ENCODE results near the gene GALNT9.
"Not testable (repeated sequence)": the region's sequence is repeated elsewhere in the genome, so short reads cannot be mapped to it uniquely, and the experiment has no call there.

GALNT9 gene

GRCh38 chr12:132279184-132279889 is 50.1 kb downstream of the GALNT9 start:
- DNase-seq (ENCODE audit: low read depth, low spot score), result no peak

DNA sequence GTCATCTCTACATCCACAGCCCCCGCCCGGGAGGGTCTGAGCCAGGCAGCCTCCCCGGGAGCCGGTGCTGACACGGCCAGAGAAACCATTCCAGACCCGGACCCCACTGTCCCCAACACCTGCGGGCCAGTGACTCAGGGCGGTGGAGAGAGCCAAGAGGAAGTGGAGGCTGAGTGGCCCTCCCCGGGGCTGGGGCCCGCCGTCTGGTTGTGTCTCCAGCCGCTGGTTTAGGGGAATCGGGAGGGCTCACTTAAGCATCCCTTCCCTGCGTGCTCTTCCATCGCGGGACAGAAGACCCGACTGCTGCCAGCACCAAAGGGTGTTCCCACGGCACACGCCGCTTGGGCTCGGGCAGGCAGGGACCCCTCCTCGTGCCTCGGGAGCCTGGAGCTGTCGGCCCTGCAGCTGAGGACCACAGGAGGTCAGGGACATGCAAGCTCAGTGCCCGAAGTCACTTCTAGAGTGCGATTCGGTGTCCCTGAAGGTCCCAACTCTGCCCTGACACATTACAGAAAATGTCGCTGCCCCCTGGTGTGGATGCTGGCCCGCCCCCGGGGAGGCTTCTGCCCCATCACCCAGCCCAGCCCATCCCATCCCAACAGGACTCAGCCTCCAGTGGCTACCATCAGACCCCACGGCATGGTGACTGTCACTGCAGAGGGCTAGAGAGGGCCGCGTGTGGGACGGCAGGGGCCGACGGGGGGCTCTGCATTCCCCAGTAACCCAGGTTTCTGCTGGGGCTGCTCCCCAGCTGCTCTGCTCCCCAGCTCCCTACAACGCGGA is 50.8 kb downstream of the GALNT9 start:
- no peak for DNase-seq (ENCODE audit: low read depth, low spot score)

- DNase-seq (ENCODE audit: low read depth, low spot score), result no peak
These were observed 51.4 kb downstream of the GALNT9 start for GRCh38 chr12:132277949-132278348.

DNA sequence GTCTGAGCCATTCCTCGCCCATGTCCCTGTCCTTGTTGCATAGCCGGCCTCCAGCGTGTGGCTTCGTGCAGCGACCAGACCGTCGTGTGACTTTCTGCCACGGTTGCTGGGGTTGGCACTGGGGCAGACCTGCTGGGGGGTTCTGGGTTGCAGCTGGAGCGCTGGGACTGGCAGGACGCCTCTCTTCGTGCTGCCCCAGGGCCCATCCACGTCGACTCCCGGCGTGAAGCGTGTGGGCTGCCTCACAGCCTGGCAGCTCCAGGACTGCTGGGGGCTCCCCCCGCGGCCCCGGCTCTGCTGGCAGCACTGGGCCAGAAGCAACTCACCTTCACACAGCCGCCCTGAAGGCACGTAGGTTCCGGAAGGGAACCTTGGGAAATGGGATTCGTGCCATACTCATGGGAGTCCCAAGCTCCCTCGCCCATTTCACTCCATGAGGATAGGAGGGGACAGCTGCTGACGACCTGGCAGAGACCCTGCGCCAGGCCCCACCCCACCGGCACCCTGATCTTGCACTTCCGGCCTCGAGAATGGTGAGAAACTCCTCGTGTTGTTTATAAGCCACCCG is 51.9 kb downstream of the GALNT9 start:
- DNase-seq (ENCODE audit: low read depth, low spot score), result no peak

GRCh38 chr12:132276827-132277373 is 52.5 kb downstream of the GALNT9 start:
- no peak for DNase-seq (ENCODE audit: low read depth, low spot score)

GRCh38 chr12:132276066-132276826 is 53.1 kb downstream of the GALNT9 start:
- DNase-seq (ENCODE audit: low read depth, low spot score), result no peak

- DNase-seq (ENCODE audit: low read depth, low spot score), result no peak
These were observed 53.8 kb downstream of the GALNT9 start for GRCh38 chr12:132275631-132276030.

GRCh38 chr12:132275110-132275531 is 54.3 kb downstream of the GALNT9 start:
- no peak for DNase-seq (ENCODE audit: low read depth, low spot score)

DNA sequence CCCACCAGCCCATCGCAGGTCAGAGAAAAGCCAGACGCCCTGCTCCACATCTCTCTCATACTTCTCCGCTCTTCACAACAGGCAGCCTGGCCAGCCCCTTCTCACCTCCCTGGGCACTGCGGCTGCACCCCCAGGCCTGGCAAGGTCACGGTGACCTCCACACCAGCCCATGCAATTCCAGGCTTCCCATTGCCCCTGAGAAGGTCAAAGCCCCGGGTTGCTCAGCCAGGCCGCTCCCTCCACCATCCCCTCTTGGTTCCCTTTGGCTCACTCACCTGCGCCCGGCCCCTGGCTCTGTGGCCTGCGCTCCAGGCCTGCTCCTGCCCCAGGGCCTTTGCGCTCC is 55.4 kb downstream of the GALNT9 start:
- no peak for DNase-seq (ENCODE audit: low read depth, low spot score)

- DNase-seq (ENCODE audit: low read depth, low spot score), result no peak
These were observed 56.7 kb downstream of the GALNT9 start for GRCh38 chr12:132272711-132273110.

DNA sequence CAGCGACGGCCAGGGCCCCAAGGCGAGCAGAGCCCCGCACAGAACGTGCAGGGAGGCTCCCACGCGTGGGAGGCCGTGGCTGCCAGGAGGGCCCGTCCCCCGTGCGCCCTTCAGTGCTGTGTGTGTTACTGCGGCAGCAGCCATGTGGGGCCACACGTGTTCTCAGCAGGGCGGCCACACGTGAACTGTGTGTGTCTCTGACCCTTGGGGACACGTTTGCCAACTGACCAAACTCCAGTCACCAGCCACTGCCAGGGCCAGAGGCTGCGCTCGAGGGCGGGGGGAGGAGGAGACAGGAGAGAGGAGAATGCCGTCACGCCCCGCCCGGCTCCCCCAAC is 57.7 kb downstream of the GALNT9 start:
- no peak for DNase-seq (ENCODE audit: low read depth, low spot score)

DNA sequence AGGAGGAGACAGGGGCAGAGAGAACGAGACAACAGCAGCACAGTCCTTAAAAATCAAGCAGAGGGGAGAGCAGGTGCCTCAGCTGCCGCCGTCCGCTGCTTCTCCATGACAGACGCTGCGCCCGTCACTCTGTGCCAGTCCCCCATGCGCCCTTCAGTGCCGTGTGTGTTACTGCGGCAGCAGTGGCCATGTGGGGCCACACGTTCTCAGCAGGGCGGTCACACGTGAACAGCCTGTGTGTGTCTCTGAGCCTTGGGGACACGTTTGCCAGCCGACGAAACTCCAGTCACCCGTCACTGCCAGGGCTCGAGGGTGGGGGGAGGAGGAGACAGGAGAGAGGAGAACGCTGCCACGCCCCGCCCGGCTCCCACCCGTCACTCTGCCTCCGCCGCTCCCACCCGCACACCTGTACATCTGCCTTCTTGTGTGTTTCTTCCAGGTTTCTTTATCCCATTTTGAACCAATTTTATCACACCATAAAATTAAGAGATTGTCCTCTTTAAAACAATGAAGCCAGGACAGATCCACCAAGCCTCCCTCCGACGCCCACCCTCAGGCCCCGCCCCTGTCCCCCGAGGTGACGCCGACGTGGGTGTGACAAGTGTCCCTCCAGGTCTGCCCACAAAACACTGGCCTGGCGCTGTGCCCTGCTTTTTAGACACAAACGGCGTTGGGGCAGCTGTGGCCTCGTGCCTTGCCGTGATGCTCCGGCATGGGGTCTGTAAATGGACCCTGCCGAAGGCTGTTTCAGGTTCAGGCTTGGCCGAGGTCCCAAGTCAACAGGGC is 58.2 kb downstream of the GALNT9 start:
- no peak for DNase-seq (ENCODE audit: low read depth, low spot score)

DNA sequence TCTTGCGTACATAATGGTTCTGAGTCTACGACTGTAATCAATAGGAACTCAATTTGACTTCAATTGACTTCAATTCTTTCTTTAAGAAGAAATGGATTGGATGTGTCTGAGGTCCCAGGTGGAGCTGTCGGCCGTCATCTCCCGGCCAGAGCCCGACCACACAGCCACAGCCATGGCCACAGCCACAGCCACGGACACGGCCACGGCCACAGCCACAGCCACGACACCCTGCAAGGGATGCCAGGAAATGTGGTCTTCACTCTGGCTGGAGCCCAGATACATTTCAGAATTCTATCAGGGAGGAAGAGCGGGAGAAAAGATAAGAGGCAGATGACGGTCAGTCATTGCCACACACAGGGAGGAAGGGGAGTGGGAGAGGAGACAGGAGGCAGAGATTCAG is 58.9 kb downstream of the GALNT9 start:
- DNase-seq (ENCODE audit: low read depth, low spot score), result no peak

DNA sequence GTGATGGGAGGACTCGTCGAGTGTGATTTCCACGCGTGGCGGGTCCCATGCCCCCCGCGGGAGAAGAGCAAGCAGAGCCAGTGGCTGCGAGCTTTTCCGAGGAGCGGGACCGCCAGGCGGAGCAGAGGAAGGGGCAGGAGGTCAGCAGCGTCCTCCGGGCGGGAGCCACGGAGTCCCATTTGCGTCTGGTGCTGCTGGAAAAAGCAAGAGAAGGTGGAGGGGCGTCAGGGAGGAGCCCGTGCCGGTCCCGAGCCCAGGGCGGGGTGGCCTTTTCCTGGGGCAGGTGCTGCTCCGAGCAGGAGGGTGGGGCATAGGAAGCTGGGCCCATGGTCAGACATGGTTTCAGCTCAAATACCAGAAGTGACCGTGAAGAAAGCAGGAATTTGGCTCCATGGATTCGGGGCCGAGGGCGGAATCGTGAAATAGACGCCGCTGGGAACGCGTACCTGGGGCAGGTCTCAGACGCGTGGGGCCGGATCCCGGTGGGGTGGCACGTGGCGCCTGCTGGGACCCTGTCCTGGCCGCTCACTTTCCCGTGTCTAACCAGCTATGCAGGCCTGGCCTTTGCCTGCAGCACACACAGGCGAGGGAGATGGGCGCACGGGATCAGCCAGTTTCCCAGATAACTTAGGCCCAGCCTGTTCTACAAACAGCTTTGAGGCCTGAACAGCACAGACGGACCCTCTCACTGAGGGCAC is 60.0 kb downstream of the GALNT9 start:
- no peak for DNase-seq (ENCODE audit: low read depth, low spot score)

GRCh38 chr12:132268674-132269073 is 60.7 kb downstream of the GALNT9 start:
- DNase-seq (ENCODE audit: low read depth, low spot score), result no peak

DNA sequence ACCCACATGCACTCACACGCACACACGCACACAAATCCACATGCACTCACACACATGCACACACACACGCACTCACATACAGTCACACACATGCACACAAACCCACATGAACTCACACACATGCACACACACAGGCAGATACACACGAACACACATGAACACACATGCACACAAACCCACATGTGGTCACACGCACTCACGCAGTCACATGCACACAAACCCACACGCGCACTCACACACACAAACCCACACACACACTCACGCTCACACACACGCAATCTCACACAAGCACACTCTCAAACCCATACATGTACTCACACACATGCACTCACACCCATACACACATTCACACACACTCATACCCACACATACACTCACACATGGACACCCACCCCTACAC is 61.5 kb downstream of the GALNT9 start:
- DNase-seq (ENCODE audit: low read depth, low spot score), result no peak

DNA sequence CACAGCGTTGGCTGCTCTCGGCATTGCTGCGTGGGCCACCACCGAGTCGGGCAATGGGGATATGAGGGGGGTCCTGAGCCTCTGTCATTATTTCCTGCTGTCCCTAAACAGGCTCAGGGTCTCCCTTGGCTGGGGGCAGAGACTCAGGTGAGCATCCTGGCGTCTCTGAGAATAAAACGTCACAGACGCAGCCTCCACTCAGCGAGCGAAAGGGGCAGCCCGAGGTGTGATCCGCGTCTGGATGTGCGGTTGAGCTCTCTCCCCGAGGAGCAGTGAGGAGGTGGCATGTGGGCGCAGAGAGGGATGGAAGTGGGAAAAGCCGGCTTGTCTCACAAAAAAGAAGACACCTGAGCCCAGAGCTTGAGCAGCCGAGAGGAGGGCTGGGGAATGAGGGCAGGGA is 62.6 kb downstream of the GALNT9 start:
- no peak for DNase-seq (ENCODE audit: low read depth, low spot score)

- DNase-seq (ENCODE audit: low read depth, low spot score), result no peak
These were observed 63.0 kb downstream of the GALNT9 start for GRCh38 chr12:132266370-132266769.

DNA sequence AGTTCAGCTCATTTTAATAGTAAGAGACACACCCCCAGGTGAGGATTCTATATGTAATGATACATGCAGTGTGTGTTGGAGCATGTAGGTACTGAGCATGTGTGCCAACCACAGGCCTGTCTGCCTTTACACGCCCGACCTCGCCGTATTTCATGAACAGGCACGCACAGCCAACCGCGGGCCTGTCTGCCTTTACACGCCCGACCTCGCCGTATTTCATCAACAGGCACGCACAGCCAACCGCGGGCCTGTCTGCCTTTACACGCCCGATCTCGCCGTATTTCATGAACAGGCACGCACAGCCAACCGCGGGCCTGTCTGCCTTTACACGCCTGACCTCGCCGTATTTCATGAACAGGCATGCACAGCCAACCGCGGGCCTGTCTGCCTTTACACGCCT is 63.6 kb downstream of the GALNT9 start:
- not testable (repeated sequence) for DNase-seq (ENCODE audit: low read depth, low spot score)

- DNase-seq (ENCODE audit: low read depth, low spot score), result no peak
These were observed 64.2 kb downstream of the GALNT9 start for GRCh38 chr12:132265056-132265800.
